HG03097 (cell line): Measurements from ENCODE around the gene SLC35F3.

ENCODE experiments used
- ATAC-seq: cut with Tn5 transposase; IDR thresholded peaks from one replicate; pipeline ENCODE4 v1.9.1; 2021; ENCODE audit not compliant: unreplicated experiment, low FRiP score

Gene SLC35F3

GRCh38 chr1:234018816-234019215 lies 114.3 kb downstream of the SLC35F3 start:
- no peak for ATAC-seq

- ATAC-seq, result no peak
These were observed 114.9 kb downstream of the SLC35F3 start for GRCh38 chr1:234019387-234019786.

- no peak for ATAC-seq
These were observed 117.8 kb downstream of the SLC35F3 start for GRCh38 chr1:234022302-234022701.

GRCh38 chr1:234039603-234040002 lies 135.1 kb downstream of the SLC35F3 start:
- ATAC-seq, result no peak

GRCh38 chr1:234040446-234041317 lies 136.2 kb downstream of the SLC35F3 start:
- no peak for ATAC-seq

GRCh38 chr1:234044079-234044478 lies 139.6 kb downstream of the SLC35F3 start:
- no peak for ATAC-seq

- no peak for ATAC-seq
These were observed 142.6 kb downstream of the SLC35F3 start for GRCh38 chr1:234047123-234047522.

GRCh38 chr1:234062166-234062565 lies 157.7 kb downstream of the SLC35F3 start:
- no peak for ATAC-seq

GRCh38 chr1:234065794-234066447 lies 161.4 kb downstream of the SLC35F3 start:
- ATAC-seq, result no peak

- no peak for ATAC-seq
These were observed 163.3 kb downstream of the SLC35F3 start for GRCh38 chr1:234067581-234068337.

- ATAC-seq, result no peak
These were observed 165.3 kb downstream of the SLC35F3 start for GRCh38 chr1:234069760-234070159.

- no peak for ATAC-seq
These were observed 168.3 kb downstream of the SLC35F3 start for GRCh38 chr1:234072793-234073192.

GRCh38 chr1:234078143-234078542 lies 173.7 kb downstream of the SLC35F3 start:
- no peak for ATAC-seq

- no peak for ATAC-seq
These were observed 175.4 kb downstream of the SLC35F3 start for GRCh38 chr1:234079896-234080295.

GRCh38 chr1:234083460-234083859 lies 179.0 kb downstream of the SLC35F3 start:
- ATAC-seq, result no peak

GRCh38 chr1:234089396-234089795 lies 184.9 kb downstream of the SLC35F3 start:
- no peak for ATAC-seq

GRCh38 chr1:234090212-234091064 lies 186.0 kb downstream of the SLC35F3 start:
- ATAC-seq, result no peak

- no peak for ATAC-seq
These were observed 186.6 kb downstream of the SLC35F3 start for GRCh38 chr1:234091065-234091401.

- ATAC-seq, result no peak
These were observed 187.4 kb downstream of the SLC35F3 start for GRCh38 chr1:234091876-234092275.

GRCh38 chr1:234093107-234093506 lies 188.6 kb downstream of the SLC35F3 start:
- ATAC-seq, result no peak
